Gastrocnemius medialis (tissue), 4 donors: ENCODE measurements around the gene NPAS1. TPM values are rescaled to one million over a fixed set of nuclear protein-coding genes. Genes with fewer than 3 reads are reported as not detected.
A peak's percentile ranks its signal among the peaks of the same experiment; 100 is the strongest.

Experiments used
- ATAC-seq, 2 donors: fragments of 150-250 bp; one replicate each; pipeline ENCODE4 v1.9.1; 2016
- DNase-seq, 2 donors: peaks; one replicate each; pipeline ENCODE4 v3.0.0-alpha.2; 2019
- H3K27ac ChIP-seq, 4 donors: fragments of 200-600 bp; sonication (generic); 1 replicate in 1 of 4; 2 replicates in 3 of 4; pipeline ENCODE4 v1.5.1; 2016 to 2018; ENCODE audit warnings: mild to moderate bottlenecking in 2 of 4, moderate library complexity in 1 of 4
- H3K27me3 ChIP-seq, 3 donors: fragments of 200-600 bp; sonication (generic) in 2 of 3; 1 replicate in 1 of 3; 2 replicates in 2 of 3; pipeline versions ENCODE4 v1.5.1 to v1.6.0; 2016 to 2019; ENCODE audit warnings: mild to moderate bottlenecking in 1 of 3, moderate library complexity in 1 of 3
- H3K36me3 ChIP-seq, 2 donors: fragments of 200-600 bp; sonication (generic) in 1 of 2; one replicate each; pipeline ENCODE4 v1.5.1; 2017 to 2018
- H3K4me1 ChIP-seq, 2 donors: fragments of 200-600 bp; sonication (generic) in 1 of 2; one replicate each; pipeline ENCODE4 v1.5.1; 2016 to 2017; ENCODE audit warnings: mild to moderate bottlenecking in 2 of 2
- H3K4me3 ChIP-seq, 4 donors: fragments of 200-600 bp; sonication (generic) in 3 of 4; 1 replicate in 1 of 4; 2 replicates in 3 of 4; pipeline ENCODE4 v1.5.1; 2016 to 2019; ENCODE audit warnings: mild to moderate bottlenecking in 2 of 4
- H3K9me3 ChIP-seq, 3 donors: fragments of 200-600 bp; sonication (generic) in 2 of 3; 1 replicate in 1 of 3; 2 replicates in 2 of 3; pipeline ENCODE4 v1.5.1; 2016 to 2019
- CTCF ChIP-seq, 5 experiments: fragments of 450-650 bp in 3 of 5; fragments of 200-600 bp in 2 of 5; sonication (generic) in 2 of 5; IDR thresholded peaks in 4 of 5; conservative IDR thresholded peaks in 1 of 5; 1 replicate in 4 of 5; 2 replicates in 1 of 5; pipeline ENCODE4 v1.5.1; 2016 to 2019; ENCODE audit warnings: antibody characterized with exemption in 5 of 5, mild to moderate bottlenecking in 3 of 5, moderate library complexity in 3 of 5
- POLR2A ChIP-seq, 2 donors: fragments of 450-650 bp; IDR thresholded peaks; one replicate each; pipeline ENCODE4 v1.6.1; 2017; ENCODE audit warnings: antibody characterized with exemption in 2 of 2, mild to moderate bottlenecking in 2 of 2, moderate library complexity in 2 of 2
- in situ Hi-C, 4 donors: fragments of 200-750 bp; cut with MboI; loops; one replicate each; pipeline versions ENCODE4 v1.15.0 to v1.8.0; 2017; ENCODE audit warnings: low sequenced_read_pairs in 4 of 4
- intact Hi-C: fragments of 100-400 bp; cut with DNase I; formaldehyde crosslinking; loops from one replicate; pipeline ENCODE4 v1.15.1; 2023; ENCODE audit warnings: low total_unique reads
- total RNA-seq, 4 donors: library from RNA; depleted of rRNA; stranded (reverse); fragments of >200 nt; gene quantifications; one replicate each; pipeline versions ENCODE4 v1.1.0 to v1.2.3, GENCODE V29; 2016

The NPAS1 gene
- total RNA-seq, 4 donors from 2014 or later = 0.61 to 1.1 TPM; not detected in 2

- Histone ChIP-seq H3K9me3 (no peaks in the 10 kb centered on the region), H3K36me3 (no peaks in the 10 kb centered on the region), H3K27ac (peak overlapping the region; percentile 69 to 71 (median 70)), H3K4me1 (peaks cover 19 to 22% of the 10 kb centered on the region in 2 donors), H3K4me3 (no peak overlapping the region), H3K27me3 (no peaks in the 10 kb centered on the region)
- peak; percentile 88 for ATAC-seq
- in situ Hi-C loops = loop anchor here (5.0 to 25.0 kb wide), 2 partner anchors 134 to 229 kb away; no protein-coding TSS in a partner anchor
- TF ChIP-seq CTCF (IDR thresholded peaks at IDR 0.05 in 4 of 5, conservative IDR thresholded peaks at IDR 0.05 in 1 of 5) = peak; percentile 70 to 87 (median 84)
- no peak for TF ChIP-seq POLR2A (IDR thresholded peaks at IDR 0.05)
- intact Hi-C loops = loop anchor here (1.0 to 5.0 kb wide), 2 partner anchors 135 to 244 kb away; partner anchors contain the start of genes FKRP and STRN4
- peak; percentile 74 to 81 for DNase-seq
Observed at GRCh38 chr19:46990991-46991676, 28.5 kb upstream of the NPAS1 start.

- H3K4me1 ChIP-seq = peaks cover 19 to 22% of the 10 kb centered on the region in 2 donors
- intact Hi-C loops = loop anchor here (5.0 kb wide), 1 partner anchor 246 kb away; the partner anchor contains the start of genes FKRP and STRN4
Observed at GRCh38 chr19:46992699-46993535, 26.7 kb upstream of the NPAS1 start.

GRCh38 chr19:46993622-46994021 lies 26.0 kb upstream of the NPAS1 start:
- TF ChIP-seq CTCF (IDR thresholded peaks at IDR 0.05 in 4 of 5, conservative IDR thresholded peaks at IDR 0.05 in 1 of 5) (no peak), POLR2A (IDR thresholded peaks at IDR 0.05) (no peak)
- in situ Hi-C loops (loop anchor here (5.0 to 25.0 kb wide), 2 partner anchors 136 to 231 kb away; no protein-coding TSS in a partner anchor), intact Hi-C loops (loop anchor here (5.0 kb wide), 1 partner anchor 246 kb away; the partner anchor contains the start of genes FKRP and STRN4)
- Histone ChIP-seq H3K9me3 (no peaks in the 10 kb centered on the region), H3K4me3 (no peak overlapping the region), H3K27me3 (no peaks in the 10 kb centered on the region), H3K36me3 (peaks cover 0 to 12% of the 10 kb centered on the region in 2 donors), H3K4me1 (peaks cover 19 to 22% of the 10 kb centered on the region in 2 donors), H3K27ac (peak overlapping the region; percentile 70 to 75 (median 70))
- ATAC-seq = no peak
- no peak for DNase-seq

More at GRCh38 chr19:46992699-46993535, 26.7 kb upstream of the NPAS1 start:
- peaks cover 0 to 6% of the 10 kb centered on the region in 2 donors for H3K36me3 ChIP-seq
- H3K9me3 ChIP-seq = no peaks in the 10 kb centered on the region
- ATAC-seq (peak; percentile 17 to 48), DNase-seq (peak; percentile 33 to 66)
- no peaks in the 10 kb centered on the region for H3K27me3 ChIP-seq
- in situ Hi-C loops = loop anchor here (5.0 to 25.0 kb wide), 2 partner anchors 136 to 231 kb away; no protein-coding TSS in a partner anchor
- TF ChIP-seq CTCF (IDR thresholded peaks at IDR 0.05 in 4 of 5, conservative IDR thresholded peaks at IDR 0.05 in 1 of 5) (no peak), POLR2A (IDR thresholded peaks at IDR 0.05) (no peak)
- no peak overlapping the region for H3K4me3 ChIP-seq
- peak overlapping the region; percentile 70 to 75 (median 70) for H3K27ac ChIP-seq

GRCh38 chr19:46994141-46994686 lies 25.4 kb upstream of the NPAS1 start:
- Histone ChIP-seq H3K4me3 (no peak overlapping the region), H3K9me3 (no peaks in the 10 kb centered on the region), H3K27me3 (no peaks in the 10 kb centered on the region), H3K36me3 (peaks cover 0 to 16% of the 10 kb centered on the region in 2 donors), H3K4me1 (peaks cover 19 to 22% of the 10 kb centered on the region in 2 donors), H3K27ac (peak overlapping the region in 2 of 4 donors; percentile 70 to 71)
- in situ Hi-C loops (loop anchor here (5.0 to 25.0 kb wide), 2 partner anchors 137 to 232 kb away; no protein-coding TSS in a partner anchor), intact Hi-C loops (loop anchor here (5.0 kb wide), 1 partner anchor 247 kb away; the partner anchor contains the start of genes FKRP and STRN4)
- no peak for DNase-seq
- no peak for ATAC-seq
- TF ChIP-seq POLR2A (IDR thresholded peaks at IDR 0.05) (no peak), CTCF (IDR thresholded peaks at IDR 0.05 in 4 of 5, conservative IDR thresholded peaks at IDR 0.05 in 1 of 5) (no peak)
